Measurements from ENCODE around the gene PIWIL1. TPM values are rescaled to one million over a fixed set of nuclear protein-coding genes. Genes with fewer than 3 reads are reported as not detected.
A peak's percentile ranks its signal among the peaks of the same experiment; 100 is the strongest.

Gene PIWIL1
- total RNA-seq, 2 donors from 2014 or later = 0.31 TPM; not detected in 1

DNA sequence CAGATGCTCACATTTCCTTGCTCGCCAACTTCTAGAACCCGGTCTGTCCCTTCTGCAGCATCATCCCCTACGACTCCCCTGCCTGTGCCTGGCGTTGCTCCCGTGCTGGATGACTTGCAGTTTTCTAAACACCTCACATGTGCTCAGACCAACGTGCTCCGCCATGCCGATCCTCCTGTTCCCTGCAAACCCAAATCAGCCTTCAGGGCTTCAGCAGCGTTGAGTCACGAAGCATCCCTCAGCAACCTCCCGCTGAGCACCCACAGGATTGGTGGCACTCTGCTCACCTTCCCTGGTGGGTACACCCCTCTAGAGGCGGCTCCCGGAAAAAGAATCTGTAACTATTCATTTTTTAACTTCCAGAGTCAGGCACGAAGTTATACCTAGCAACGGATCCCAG lies 2.8 kb upstream of the PIWIL1 start:
- no peak for DNase-seq
- intact Hi-C loops (cut with DNase I, micrococcal nuclease) = loop anchor here (5.0 to 10.0 kb wide), 2 partner anchors 288 to 290 kb away; no protein-coding TSS in a partner anchor
- ATAC-seq = no peak

DNA sequence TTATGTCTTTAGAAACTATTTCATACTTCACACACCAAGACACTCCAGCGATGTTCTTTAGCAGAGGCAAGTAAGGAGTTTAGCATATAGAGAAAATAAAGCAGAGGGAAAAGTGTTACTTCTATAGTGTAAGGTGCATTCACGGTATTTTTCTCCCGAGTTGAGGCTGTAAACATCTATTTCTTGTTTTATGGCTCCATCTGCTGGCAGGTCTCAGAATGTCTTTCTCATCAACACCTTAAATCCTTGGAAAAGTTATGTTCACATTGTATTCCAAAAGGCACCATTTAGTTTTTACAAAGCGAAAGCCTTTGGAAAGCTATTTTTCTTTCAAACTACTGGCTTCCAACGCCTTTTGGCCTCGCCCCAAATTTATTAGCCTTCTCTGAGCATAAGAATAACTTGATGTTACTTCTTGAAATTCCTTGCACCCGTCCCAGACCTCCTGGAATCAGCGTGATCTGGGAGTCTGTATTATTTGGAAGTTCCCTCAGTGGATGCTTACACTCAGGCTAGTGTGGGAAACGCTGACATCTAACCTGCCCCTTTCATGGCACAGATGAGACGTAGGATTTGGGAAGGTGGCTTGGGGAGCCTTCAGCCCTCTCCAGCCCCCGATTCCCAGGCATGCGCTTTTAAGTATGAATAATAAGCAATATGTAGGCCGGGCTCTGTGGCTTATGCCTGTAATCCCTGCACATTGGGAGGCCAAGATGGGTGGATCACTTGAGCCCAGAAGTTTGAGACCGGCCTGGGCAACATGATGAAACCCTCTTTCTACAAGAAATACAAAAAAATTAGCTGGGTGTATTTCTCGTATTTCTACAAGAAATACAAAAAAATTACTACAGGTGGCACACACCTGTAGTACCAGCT lies 1.9 kb upstream of the PIWIL1 start:
- ATAC-seq (peak; percentile 56), DNase-seq (peak in 1 of 2 donors; percentile 45)
- intact Hi-C loops (cut with DNase I, micrococcal nuclease) = loop anchor here in 1 of 2 donors (10.0 kb wide), 1 partner anchor 291 kb away; no protein-coding TSS in a partner anchor

DNA sequence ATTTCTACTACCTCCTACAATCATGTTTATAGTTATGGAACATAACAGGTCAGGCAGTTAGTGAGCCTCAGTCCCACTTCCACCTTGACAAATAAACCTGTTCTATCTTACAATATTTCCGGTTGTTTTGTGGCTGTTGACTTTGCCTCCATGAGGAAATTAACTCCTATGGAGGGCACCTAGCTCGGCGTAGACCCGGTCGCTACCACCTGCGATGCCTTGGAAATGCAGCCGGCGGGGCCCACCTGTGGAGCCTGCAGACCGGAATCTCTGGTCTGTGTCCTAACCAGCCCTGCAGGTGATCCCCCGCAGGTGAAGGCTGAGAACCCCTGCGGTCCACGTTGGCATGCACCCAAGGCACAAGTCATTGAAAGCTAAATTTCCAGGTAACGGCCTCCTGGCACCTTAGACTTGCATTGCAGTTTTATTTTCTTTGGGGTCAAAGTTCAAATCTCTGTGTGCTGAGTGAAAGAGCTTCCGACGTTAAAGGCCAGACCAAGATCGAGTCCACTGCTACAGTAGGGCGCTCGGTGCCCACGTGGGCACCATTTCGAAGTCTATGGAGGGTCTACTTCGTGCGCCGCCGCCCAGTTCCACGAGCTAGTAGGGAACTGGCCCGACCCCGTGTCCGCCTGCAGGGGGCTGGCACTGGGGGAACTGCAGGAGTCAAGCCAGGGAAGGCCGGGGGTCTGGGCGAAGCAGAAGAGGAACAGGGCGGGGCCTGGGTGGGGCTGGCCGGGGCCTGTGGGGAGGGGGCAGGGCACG lies 782 bp upstream of the PIWIL1 start:
- DNase-seq (peak in 1 of 2 donors; percentile 21), ATAC-seq (peak; percentile 68)
- intact Hi-C loops (cut with DNase I, micrococcal nuclease) = loop anchor here in 1 of 2 donors (10.0 kb wide), 1 partner anchor 292 kb away; no protein-coding TSS in a partner anchor

DNA sequence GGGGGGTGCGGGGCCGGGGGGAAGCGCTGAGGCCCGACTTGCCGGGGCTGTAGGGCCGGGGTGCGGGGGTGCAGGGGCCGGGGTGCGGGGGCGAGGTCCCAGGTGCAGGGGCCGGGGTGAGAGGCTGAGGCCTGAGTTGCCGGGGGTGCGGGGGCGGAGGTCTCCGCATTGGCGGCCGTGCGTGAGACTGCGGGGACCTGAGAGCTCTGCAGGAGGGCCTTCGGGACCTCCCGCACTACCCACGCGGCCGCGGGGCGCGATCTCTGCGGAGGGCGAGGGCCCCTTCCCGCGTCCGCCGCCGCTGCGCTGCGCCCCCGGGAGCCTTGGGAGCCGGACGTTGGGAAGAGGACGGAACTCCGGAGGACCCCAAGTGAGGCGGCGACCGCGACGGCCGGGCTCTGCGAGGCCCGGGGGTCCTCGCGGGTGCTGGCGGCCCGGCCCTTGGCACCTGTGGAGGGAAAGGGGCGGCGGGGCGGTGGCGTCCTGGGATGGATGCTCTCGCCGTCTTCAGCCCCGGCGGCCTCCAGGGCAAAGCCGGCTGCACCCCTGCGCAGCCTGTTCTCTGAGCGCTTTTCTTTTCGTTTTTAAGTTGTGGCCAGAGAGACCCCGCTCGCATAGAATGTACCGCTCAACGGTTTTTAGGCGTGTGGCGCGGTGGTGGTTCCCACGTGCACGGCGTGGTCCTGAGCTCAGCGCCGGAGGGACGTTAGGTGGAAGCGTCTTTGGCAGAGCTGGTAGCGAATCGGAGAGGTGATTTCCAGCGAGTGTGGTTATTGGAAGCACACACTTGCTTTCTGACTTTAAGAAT lies 1.3 kb downstream of the PIWIL1 start:
- DNase-seq (no peak), ATAC-seq (no peak)
- intact Hi-C loops (cut with DNase I, micrococcal nuclease) = loop anchor here in 1 of 2 donors (10.0 kb wide), 1 partner anchor 294 kb away; no protein-coding TSS in a partner anchor

DNA sequence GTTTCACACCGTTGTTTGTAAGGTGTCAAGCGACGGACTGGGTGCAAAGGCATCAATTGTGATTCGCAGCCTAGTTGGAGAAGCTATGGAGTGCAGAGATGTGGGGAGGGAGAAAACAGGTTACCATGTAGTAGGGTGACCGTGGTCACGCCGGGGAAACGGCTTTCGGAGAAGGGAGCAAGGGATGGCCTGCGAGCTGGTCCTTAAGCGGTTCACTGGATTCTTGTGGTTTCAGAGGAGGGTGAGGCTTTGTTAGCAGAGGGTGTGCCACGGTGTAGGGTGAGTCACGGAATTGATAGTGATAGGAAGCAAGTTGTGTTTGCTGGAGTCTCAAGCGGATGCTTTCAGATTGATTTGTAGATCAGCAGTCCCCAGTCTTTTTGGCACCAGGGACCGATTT lies 2.3 kb downstream of the PIWIL1 start:
- ATAC-seq = peak; percentile 89
- intact Hi-C loops (cut with DNase I, micrococcal nuclease) = loop anchor here in 1 of 2 donors (10.0 kb wide), 1 partner anchor 295 kb away; no protein-coding TSS in a partner anchor

DNA sequence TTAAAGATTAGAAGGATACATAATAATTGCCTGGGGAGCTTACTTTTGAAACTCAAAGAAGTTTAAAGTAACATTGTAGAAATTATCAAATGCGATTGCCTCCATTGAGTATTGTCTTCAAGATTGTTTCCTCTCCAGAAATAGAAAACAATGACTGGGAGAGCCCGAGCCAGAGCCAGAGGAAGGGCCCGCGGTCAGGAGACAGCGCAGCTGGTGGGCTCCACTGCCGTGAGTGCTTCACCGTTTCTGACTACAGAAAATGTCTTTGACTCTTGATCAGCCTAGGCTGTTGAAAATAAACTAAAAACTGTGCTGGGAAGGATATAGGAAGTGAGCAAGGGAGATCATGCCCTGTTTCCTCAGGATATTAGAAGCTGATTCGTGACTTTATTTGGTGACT lies 4.8 kb downstream of the PIWIL1 start:
- intact Hi-C loops (cut with DNase I, micrococcal nuclease) = no loop called here

More for the DNA sequence above, 2.3 kb downstream of the PIWIL1 start:
- peak; percentile 23 to 32 for DNase-seq

DNA sequence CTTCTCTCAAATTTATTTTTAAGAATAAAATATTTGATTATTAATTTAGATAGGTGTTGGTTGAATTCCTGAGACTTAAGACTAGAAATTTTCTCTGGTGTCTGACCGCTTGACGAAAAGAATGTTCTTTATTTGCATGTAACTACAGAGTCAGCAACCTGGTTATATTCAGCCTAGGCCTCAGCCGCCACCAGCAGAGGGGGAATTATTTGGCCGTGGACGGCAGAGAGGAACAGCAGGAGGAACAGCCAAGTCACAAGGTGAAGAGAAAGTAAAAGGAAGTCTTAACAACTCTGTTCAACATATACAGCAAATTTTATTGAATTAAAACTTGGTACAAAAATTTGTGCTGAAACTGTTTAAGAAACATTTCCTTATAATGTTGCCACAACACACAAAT lies 5.2 kb downstream of the PIWIL1 start:
- no peak for DNase-seq
- no peak for ATAC-seq
- intact Hi-C loops (cut with DNase I, micrococcal nuclease) = no loop called here

More for the DNA sequence above, 4.8 kb downstream of the PIWIL1 start:
- DNase-seq = no peak
- no peak for ATAC-seq

DNA sequence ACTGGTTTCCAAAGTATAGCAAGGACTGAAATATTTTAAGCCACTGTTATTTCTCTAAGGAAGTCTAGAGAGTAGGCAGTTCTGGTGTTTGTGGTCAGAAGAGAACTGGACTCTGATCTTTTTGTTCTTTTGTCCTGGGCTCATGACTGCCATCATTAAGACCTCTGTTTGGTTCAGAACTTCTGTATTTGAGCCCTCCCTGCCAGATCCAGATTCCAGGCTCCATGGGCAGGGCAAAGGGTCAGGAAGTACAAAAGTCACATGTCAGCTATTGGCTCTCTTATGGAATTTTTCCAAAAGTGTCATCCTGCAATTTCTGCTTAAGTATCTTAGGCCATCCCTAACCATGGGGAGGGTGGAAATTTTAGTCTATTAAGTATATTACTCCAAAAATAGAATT lies 6.8 kb downstream of the PIWIL1 start:
- intact Hi-C loops (cut with DNase I, micrococcal nuclease) = no loop called here
- DNase-seq = no peak
- no peak for ATAC-seq

DNA sequence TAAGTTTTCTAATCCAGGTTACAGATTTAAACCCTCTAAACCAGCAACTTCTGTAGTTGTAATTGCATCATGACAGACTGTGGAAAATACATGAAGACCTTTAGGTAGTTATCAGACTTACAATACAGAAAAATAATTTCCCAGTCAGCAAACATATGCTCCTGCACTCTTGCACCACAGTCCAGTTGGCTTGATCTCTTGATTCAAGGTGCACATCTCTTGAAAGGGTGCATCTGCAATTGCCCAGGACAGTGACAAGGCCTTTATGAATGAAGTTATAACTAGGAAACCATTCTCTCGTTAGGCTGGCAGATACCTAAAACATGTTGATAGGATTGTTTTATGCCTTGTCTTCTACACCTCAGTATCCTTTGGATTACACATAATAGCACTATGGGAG lies 7.6 kb downstream of the PIWIL1 start:
- intact Hi-C loops (cut with DNase I, micrococcal nuclease) = no loop called here
- ATAC-seq = no peak

DNA sequence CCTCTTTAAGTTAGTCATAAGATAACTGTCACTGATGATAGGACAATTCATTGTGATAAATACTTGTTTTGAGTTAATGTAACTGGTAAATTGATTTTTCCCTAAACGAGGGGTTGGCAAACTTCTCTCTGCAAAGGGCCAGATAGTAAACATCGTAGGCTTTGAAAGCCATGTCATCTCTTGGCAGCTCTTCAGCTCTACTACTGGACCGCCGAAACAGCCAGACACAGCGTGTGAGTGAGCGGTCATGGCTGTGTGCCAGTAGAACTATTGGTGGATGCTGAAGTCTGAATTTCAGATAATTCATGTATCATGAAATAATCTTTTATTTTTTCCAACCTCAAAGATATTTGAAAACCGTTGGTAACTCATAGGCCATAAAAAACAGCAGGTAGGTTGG lies 9.9 kb downstream of the PIWIL1 start:
- intact Hi-C loops (cut with DNase I, micrococcal nuclease) = no loop called here
- ATAC-seq = no peak
- no peak for DNase-seq

More for the DNA sequence above, 7.6 kb downstream of the PIWIL1 start:
- DNase-seq = no peak

DNA sequence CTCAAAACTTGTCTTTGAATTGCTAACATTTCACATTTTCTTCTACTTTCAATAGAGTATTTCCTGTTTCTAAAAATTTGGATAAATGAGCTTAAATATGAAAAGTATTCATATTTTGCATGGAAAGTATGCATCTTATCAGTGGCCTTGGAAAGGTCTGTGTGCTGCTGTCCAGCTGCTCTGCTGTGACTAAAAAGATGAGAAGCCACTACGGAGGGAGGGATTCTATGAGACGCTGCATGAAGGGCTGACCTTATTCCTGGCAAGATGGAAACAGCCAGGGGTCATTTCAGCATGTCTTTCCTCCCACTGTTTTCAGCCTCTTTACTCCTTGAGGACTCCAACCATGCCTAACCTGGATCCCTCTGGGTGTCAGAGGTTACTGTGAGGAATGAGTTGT lies 13.0 kb downstream of the PIWIL1 start:
- intact Hi-C loops (cut with DNase I, micrococcal nuclease) = no loop called here
- DNase-seq = no peak
- ATAC-seq = no peak

DNA sequence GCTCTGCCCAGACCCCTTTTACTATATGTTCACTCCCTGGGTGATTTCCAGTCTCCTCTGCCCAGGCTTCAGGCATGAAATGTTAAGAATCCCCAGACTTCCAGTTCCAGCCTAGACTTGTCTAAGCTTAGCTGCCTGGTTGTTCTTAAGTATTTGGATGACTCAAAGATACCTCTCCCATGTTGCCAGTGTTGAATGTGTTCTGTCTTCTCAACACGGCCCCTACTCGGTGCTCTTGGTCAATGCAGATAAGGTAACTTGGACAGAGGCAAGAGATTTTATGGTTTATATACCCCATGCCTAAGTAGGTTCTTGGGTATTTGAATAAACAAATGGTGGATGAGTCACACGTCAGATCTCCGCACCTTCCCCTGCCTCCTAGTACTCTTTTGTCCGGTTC lies 13.6 kb downstream of the PIWIL1 start:
- ATAC-seq (no peak), DNase-seq (no peak)
- intact Hi-C loops (cut with DNase I, micrococcal nuclease) = no loop called here

DNA sequence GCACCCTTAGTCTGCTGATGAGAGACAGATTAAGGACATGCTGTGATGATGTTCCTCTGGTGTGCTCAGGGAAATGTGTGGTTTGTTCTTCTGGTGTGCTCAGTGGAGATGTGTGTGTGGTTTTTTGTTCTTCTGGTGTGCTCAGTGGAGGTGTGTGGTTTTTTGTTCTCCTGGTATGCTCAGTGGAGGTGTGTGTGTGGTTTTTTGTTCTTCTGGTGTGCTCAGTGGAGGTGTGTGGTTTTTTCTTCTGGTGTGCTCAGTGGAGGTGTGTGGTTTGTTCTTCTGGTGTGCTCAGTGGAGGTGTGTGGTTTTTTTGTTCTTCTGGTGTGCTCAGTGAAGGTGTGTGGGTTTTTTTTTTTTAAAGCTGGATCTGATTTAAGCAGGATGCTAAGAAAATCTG lies 15.4 kb downstream of the PIWIL1 start:
- DNase-seq = no peak
- ATAC-seq = no peak
- intact Hi-C loops (cut with DNase I, micrococcal nuclease) = no loop called here

DNA sequence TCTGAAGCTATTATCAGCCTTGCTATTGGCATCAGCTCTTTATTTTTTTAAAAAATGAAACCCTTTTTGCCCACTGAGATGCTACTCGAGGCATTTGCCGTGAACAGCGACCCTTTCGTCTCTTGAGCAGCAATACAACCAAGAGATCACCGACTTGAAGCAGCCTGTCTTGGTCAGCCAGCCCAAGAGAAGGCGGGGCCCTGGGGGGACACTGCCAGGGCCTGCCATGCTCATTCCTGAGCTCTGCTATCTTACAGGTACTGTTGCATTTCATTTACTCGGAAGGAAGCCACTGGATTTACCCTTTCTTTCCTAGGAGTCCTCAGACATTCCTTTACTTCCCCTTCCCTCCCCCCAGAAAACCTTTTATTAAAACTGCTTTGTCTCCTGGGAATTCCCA lies 16.7 kb downstream of the PIWIL1 start:
- intact Hi-C loops (cut with DNase I, micrococcal nuclease) = no loop called here
- ATAC-seq (no peak), DNase-seq (no peak)

DNA sequence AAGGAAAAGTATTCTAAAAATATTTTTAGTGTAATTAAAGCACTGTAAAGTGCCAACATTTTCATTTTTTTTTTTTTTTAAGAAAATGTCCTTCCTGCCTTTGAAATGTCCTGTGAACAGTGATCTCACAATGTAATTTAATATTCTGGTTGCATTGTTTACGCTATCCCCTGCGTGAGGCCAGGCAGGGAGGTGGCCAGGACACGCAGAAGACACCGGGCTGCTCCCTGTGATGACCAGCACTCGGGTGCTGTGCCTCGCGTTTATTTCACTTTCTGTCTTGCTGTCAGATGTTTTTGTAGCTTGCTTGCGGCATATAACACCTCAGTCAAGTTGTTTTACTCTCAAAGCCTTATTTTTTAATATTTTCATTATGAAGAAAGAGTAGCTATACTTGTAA lies 18.5 kb downstream of the PIWIL1 start:
- ATAC-seq (no peak), DNase-seq (no peak)

DNA sequence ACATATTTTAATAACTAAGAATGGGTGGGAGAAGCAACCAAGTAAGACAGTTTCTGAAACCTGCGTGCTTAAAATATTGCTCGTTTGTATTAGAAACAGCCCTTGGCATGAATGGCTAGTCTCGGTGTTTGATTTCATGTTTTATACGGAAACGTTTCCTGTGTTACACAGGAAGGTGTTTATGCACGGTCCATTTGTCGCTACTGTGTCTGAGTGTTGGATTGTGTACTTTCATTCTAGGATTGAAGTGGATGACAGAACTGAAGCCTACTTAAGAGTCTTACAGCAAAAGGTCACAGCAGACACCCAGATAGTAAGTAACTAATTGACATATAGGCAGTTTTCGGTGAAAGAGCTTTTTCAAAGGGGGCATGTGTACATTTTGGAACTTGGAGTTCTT lies 19.6 kb downstream of the PIWIL1 start:
- ATAC-seq (no peak), DNase-seq (no peak)
- intact Hi-C loops (cut with DNase I, micrococcal nuclease) = no loop called here

More for the DNA sequence above, 18.5 kb downstream of the PIWIL1 start:
- intact Hi-C loops (cut with DNase I, micrococcal nuclease) = no loop called here

DNA sequence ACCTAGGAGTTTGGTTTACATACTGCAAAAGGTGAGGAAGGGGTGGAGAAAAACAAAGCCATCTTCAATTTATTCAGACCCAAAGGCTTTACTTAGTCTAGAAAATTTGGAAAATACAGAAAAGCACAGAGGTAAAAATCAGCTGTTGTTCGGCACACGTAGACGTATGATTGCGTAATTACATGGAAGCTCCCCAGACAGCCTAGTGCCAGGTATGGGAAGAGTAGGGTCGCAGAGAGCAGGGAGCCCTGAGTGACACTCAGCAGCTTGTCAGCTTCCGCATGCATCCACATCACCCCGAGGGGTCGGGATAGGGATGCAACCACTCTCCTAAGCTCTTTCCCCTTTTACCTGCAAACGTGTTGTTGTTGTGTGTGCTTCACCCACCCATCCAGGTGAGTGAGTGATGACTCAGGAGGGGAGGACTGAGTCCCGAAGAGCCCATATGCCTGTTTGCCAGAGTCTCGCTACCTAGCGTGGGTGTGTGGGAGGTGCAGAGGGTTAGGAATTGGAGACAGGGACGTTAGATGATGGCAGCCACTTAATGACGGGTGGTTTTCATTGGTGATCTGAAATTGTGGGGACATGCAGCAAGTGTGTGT lies 20.1 kb downstream of the PIWIL1 start:
- intact Hi-C loops (cut with DNase I, micrococcal nuclease) = no loop called here
- DNase-seq (no peak), ATAC-seq (no peak)

DNA sequence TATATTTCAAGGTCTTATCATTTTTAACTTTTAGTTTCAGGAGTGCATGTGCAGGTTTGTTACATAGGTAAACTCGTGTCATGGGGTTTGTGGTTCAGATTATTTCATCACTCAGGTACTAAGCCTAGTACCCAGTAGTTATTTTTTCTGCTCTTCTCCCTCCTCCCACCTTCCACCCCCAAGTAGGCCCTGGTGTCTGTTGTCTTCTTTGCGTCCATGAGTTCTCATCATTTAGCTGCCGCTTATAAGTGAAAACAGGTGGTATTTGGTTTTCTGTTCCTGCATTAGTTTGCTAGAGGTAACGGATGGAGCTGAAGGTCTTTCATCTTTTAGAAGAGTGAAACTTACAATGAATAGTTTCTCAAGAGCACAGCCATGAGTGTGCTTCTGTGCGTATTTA lies 24.4 kb downstream of the PIWIL1 start:
- intact Hi-C loops (cut with DNase I, micrococcal nuclease) = no loop called here
- no peak for DNase-seq
- no peak for ATAC-seq

All from left colon (tissue), 2 donors.